HCT116 (cell line): ENCODE measurements around the gene TNKS1BP1. TPM values are rescaled to one million over a fixed set of nuclear protein-coding genes. Genes with fewer than 3 reads are reported as not detected.

Source experiments
- ATAC-seq: fragments of 200-7000 bp; cut with Tn5 transposase; 2 replicates; pipeline ENCODE4 v1.9.1; 2020; ENCODE audit warnings: mild to moderate bottlenecking, moderate library complexity
- BruUV-seq: library from RNA; stranded (reverse); fragments of 400-500 nt; replicated peaks from 2 replicates; lab custom pipeline; 2021; lab: Mats Ljungman, UMichigan
- CTCF ChIA-PET: fragments of 300-600 bp; sonication (Branson Sonifier 250); formaldehyde crosslinking; loops from one replicate; lab custom pipeline; 2021; ENCODE audit warnings: antibody characterized with exemption; lab: Charles Lee
- POLR2A ChIA-PET: fragments of 300-600, 350-600 bp; sonication (Branson Sonifier 250); formaldehyde crosslinking; loops from one replicate; lab custom pipeline; 2021; ENCODE audit warnings: antibody characterized with exemption; lab: Charles Lee
- RAD21 ChIA-PET, 2 experiments: fragments of 300-600 bp; sonication (Branson Sonifier 250); formaldehyde crosslinking; loops; one replicate each; lab custom pipeline; 2023; ENCODE audit warnings: low total read pairs in 2 of 2; ENCODE audit not compliant: uncharacterized antibody in 2 of 2, unreplicated experiment in 2 of 2, low non-redundant PET in 1 of 2; lab: Charles Lee
- DNase-seq: peaks from one replicate; pipeline ENCODE4 v3.0.0-alpha.2; 2010; ENCODE audit warnings: low read depth, low spot score
- H2AFZ ChIP-seq: fragments of 200-600 bp; shearing (Covaris generic), sonication (generic); 2 replicates; pipeline ENCODE4 v1.6.1; 2017; ENCODE audit warnings: low read depth, mixed run types, mixed read lengths, antibody characterized with exemption, low read length; ENCODE audit not compliant: poor library complexity, severe bottlenecking
- H3K27ac ChIP-seq: 2 replicates; pipeline ENCODE4 v1.5.1; 2012; ENCODE audit warnings: low read depth, low read length
- H3K27me3 ChIP-seq: fragments of 200-600 bp; sonication (generic); 2 replicates; pipeline ENCODE4 v1.6.1; 2016; ENCODE audit warnings: mixed run types, low read length, mixed read lengths; ENCODE audit not compliant: insufficient read depth
- H3K36me3 ChIP-seq, 2 experiments: fragments of 200-500 bp in 1 of 2; fragments of 200-600 bp in 1 of 2; sonication (Bioruptor generic) in 1 of 2; sonication (generic) in 1 of 2; 2 replicates each; pipeline versions ENCODE4 v1.5.1 to v1.6.1; 2014 to 2016; ENCODE audit warnings: low read length in 2 of 2, inconsistent platforms in 1 of 2, mixed read lengths in 1 of 2, mixed run types in 1 of 2; ENCODE audit not compliant: insufficient read depth in 2 of 2, control insufficient read depth in 1 of 2
- H3K4me1 ChIP-seq, 2 experiments: fragments of 200-600 bp in 1 of 2; sonication (generic) in 1 of 2; 2 replicates each; pipeline versions ENCODE4 v1.5.1 to v1.6.1; 2012 to 2017; ENCODE audit warnings: low read length in 2 of 2, inconsistent platforms in 1 of 2, mild to moderate bottlenecking in 1 of 2, mixed read lengths in 1 of 2, mixed run types in 1 of 2, moderate library complexity in 1 of 2; ENCODE audit not compliant: insufficient read depth in 2 of 2, control insufficient read depth in 1 of 2
- H3K4me2 ChIP-seq: fragments of 200-600 bp; sonication (generic); 2 replicates; pipeline ENCODE4 v1.6.1; 2017; ENCODE audit warnings: mixed run types, low read length, mixed read lengths
- H3K4me3 ChIP-seq, 2 experiments: fragments of 200-600 bp in 1 of 2; sonication (generic) in 1 of 2; replicated peaks in 1 of 2; 2 replicates each; pipeline ENCODE4 v1.5.1; 2011 to 2016; ENCODE audit warnings: low read length in 2 of 2, control low read depth in 1 of 2, low read depth in 1 of 2, mild to moderate bottlenecking in 1 of 2, mixed read lengths in 1 of 2, mixed run types in 1 of 2
- H3K79me2 ChIP-seq: fragments of 200-600 bp; sonication (generic); 2 replicates; pipeline ENCODE4 v1.6.1; 2017; ENCODE audit warnings: mild to moderate bottlenecking, mixed run types, low read length, moderate library complexity, mixed read lengths; ENCODE audit not compliant: insufficient read depth
- H3K9ac ChIP-seq: fragments of 200-600 bp; sonication (generic); 2 replicates; pipeline ENCODE4 v1.6.1; 2016; ENCODE audit warnings: low read length, mixed read lengths
- H3K9me2 ChIP-seq: fragments of 200-600 bp; sonication (generic), shearing (Covaris generic); 2 replicates; pipeline ENCODE4 v1.6.1; 2017; ENCODE audit warnings: mixed run types, mild to moderate bottlenecking, moderate library complexity; ENCODE audit not compliant: insufficient read depth
- H3K9me3 ChIP-seq, 2 experiments: fragments of 200-500 bp in 1 of 2; fragments of 200-600 bp in 1 of 2; sonication (Bioruptor generic) in 1 of 2; sonication (generic) in 1 of 2; 2 replicates each; pipeline ENCODE4 v1.6.1; 2014 to 2017; ENCODE audit warnings: low read length in 2 of 2, mixed read lengths in 2 of 2, inconsistent platforms in 1 of 2, low read depth in 1 of 2, mild to moderate bottlenecking in 1 of 2, mixed run types in 1 of 2, moderate library complexity in 1 of 2; ENCODE audit not compliant: control insufficient read depth in 1 of 2, insufficient read depth in 1 of 2
- H4K20me1 ChIP-seq: fragments of 200-600 bp; sonication (generic), shearing (Covaris generic); 2 replicates; pipeline ENCODE4 v1.6.1; 2017; ENCODE audit warnings: mixed run types, mild to moderate bottlenecking, moderate library complexity; ENCODE audit not compliant: insufficient read depth
- CBX3 ChIP-seq: IDR thresholded peaks from 2 replicates; pipeline ENCODE4 v1.6.1; 2012; ENCODE audit warnings: low read depth
- EGR1 ChIP-seq: IDR thresholded peaks from 2 replicates; pipeline ENCODE4 v1.6.1; 2012; ENCODE audit warnings: low read depth
- EZH2 ChIP-seq: fragments of 200-600 bp; sonication (generic); IDR thresholded peaks from 2 replicates; pipeline ENCODE4 v1.6.1; 2017; ENCODE audit warnings: antibody characterized with exemption, mixed run types
- EZH2phosphoT487 ChIP-seq: fragments of 200-600 bp; IDR thresholded peaks from 2 replicates; pipeline ENCODE4 v1.6.1; 2018; ENCODE audit warnings: antibody characterized with exemption, borderline replicate concordance
- POLR2A ChIP-seq: IDR thresholded peaks from 2 replicates; pipeline ENCODE4 v1.7.0; 2011; ENCODE audit warnings: borderline replicate concordance; ENCODE audit not compliant: insufficient read depth, insufficient read length; ENCODE audit errors: extremely low read depth
- RAD21 ChIP-seq: IDR thresholded peaks from 2 replicates; pipeline ENCODE4 v1.6.1; 2012; ENCODE audit warnings: low read depth, mild to moderate bottlenecking
- ZFX ChIP-seq: fragments of 450-650 bp; IDR thresholded peaks from 2 replicates; pipeline ENCODE4 v1.6.1; 2017
- intact Hi-C: fragments of 100-400 bp; cut with micrococcal nuclease; formaldehyde crosslinking; loops from 2 replicates; pipeline ENCODE4 v1.10.0; 2022
- total RNA-seq: library from RNA; stranded (reverse); gene quantifications from one replicate; pipeline ENCODE4 v1.2.1, GENCODE V29; 2021; ENCODE audit not compliant: unreplicated experiment
- TF ChIP-seq, protein P1 (sequence below): IDR thresholded peaks from 2 replicates; pipeline ENCODE4 v1.6.1; 2012; ENCODE audit warnings: low read depth

Gene TNKS1BP1
- total RNA-seq, 1 experiment from 2014 or later = 77.6 TPM

DNA sequence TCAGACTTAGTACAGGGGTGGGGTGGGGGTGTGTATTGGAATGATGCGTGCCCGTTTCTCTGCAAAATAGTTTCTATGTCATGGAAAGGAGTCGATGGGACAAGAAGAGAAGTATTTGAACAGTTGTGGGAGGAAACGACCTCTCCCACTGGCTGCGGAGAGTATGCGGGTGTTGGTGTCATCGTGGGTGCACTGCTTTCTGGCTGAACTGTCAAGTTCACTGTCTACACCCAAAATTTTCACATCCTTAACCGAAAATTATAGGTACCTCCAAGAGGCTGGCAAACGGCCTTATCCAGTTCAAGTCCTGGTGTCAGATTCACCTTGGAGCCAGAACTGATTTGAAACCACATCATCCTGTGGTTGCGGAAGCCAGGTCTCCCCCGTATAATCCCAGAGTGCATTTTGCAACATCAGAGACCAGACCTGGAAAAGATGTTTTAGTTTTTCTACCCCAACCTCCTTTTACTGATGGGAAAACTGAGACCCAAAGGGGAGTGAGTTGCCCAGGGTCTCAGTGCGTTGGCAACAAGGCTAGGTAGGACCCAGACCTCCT is 11.4 kb upstream of the TNKS1BP1 start:
- H3K9me3 ChIP-seq = no peaks in the 10 kb centered on the region
- peak overlapping the region; percentile 78 for H2AFZ ChIP-seq
- CTCF ChIA-PET = interaction anchor here (1.0 to 1.6 kb wide), 5 partner anchors 10 to 308 kb away, joined by 3 to 6 read pairs (median 4); partner anchors contain the start of gene TNKS1BP1
- intact Hi-C loops = no loop called here
- ATAC-seq (no peak), DNase-seq (no peak)
- H3K4me1 ChIP-seq = peaks cover 8 to 20% of the 10 kb centered on the region in 2 experiments; a peak in 3 of 4 replicates
- H3K4me3 ChIP-seq = peak overlapping the region; percentile 79 to 96
- RAD21 ChIA-PET = interaction anchor here (0.7 to 1.2 kb wide), 2 partner anchors 13 to 87 kb away, joined by 3 to 4 read pairs; no protein-coding TSS in a partner anchor
- no peaks in the 10 kb centered on the region for H3K27me3 ChIP-seq
- H3K9ac ChIP-seq = peak overlapping the region; percentile 92
- TF ChIP-seq EZH2 (no peak), CBX3 (no peak), RAD21 (no peak), POLR2A (no peak), EGR1 (no peak), EZH2phosphoT487 (no peak), ZFX (no peak)
- TF ChIP-seq, protein P1, sequence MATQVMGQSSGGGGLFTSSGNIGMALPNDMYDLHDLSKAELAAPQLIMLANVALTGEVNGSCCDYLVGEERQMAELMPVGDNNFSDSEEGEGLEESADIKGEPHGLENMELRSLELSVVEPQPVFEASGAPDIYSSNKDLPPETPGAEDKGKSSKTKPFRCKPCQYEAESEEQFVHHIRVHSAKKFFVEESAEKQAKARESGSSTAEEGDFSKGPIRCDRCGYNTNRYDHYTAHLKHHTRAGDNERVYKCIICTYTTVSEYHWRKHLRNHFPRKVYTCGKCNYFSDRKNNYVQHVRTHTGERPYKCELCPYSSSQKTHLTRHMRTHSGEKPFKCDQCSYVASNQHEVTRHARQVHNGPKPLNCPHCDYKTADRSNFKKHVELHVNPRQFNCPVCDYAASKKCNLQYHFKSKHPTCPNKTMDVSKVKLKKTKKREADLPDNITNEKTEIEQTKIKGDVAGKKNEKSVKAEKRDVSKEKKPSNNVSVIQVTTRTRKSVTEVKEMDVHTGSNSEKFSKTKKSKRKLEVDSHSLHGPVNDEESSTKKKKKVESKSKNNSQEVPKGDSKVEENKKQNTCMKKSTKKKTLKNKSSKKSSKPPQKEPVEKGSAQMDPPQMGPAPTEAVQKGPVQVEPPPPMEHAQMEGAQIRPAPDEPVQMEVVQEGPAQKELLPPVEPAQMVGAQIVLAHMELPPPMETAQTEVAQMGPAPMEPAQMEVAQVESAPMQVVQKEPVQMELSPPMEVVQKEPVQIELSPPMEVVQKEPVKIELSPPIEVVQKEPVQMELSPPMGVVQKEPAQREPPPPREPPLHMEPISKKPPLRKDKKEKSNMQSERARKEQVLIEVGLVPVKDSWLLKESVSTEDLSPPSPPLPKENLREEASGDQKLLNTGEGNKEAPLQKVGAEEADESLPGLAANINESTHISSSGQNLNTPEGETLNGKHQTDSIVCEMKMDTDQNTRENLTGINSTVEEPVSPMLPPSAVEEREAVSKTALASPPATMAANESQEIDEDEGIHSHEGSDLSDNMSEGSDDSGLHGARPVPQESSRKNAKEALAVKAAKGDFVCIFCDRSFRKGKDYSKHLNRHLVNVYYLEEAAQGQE = no peak
- H3K27ac ChIP-seq = peak overlapping the region; percentile 45
- POLR2A ChIA-PET = interaction anchor here (0.7 to 2.6 kb wide), 3 partner anchors 11 to 16 kb away, joined by 3 to 17 read pairs (median 3); partner anchors contain the start of gene TNKS1BP1
- peak overlapping the region; percentile 98 for H3K4me2 ChIP-seq
- H3K79me2 ChIP-seq = peaks cover 44% of the 10 kb centered on the region
- BruUV-seq = TSS peak; percentile 98
- no peaks in the 10 kb centered on the region for H3K9me2 ChIP-seq
- H4K20me1 ChIP-seq = no peaks in the 10 kb centered on the region
- H3K36me3 ChIP-seq = peaks cover 11 to 34% of the 10 kb centered on the region in 2 experiments; a peak in 2 of 4 replicates
